ENCODE results near the gene BRD3OS.

- TF ChIP-seq, protein P1, sequence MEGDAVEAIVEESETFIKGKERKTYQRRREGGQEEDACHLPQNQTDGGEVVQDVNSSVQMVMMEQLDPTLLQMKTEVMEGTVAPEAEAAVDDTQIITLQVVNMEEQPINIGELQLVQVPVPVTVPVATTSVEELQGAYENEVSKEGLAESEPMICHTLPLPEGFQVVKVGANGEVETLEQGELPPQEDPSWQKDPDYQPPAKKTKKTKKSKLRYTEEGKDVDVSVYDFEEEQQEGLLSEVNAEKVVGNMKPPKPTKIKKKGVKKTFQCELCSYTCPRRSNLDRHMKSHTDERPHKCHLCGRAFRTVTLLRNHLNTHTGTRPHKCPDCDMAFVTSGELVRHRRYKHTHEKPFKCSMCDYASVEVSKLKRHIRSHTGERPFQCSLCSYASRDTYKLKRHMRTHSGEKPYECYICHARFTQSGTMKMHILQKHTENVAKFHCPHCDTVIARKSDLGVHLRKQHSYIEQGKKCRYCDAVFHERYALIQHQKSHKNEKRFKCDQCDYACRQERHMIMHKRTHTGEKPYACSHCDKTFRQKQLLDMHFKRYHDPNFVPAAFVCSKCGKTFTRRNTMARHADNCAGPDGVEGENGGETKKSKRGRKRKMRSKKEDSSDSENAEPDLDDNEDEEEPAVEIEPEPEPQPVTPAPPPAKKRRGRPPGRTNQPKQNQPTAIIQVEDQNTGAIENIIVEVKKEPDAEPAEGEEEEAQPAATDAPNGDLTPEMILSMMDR (IDR thresholded peaks at IDR 0.05), result peak; percentile 29; the same call in 1 of the 2 replicates
- TF ChIP-seq USF2 (IDR thresholded peaks at IDR 0.05; ENCODE audit: borderline replicate concordance, low read depth, low read length) (no peak), RAD21 (IDR thresholded peaks at IDR 0.05; ENCODE audit: low read length) (no peak), GATA2 (CRISPR knock-in tag; IDR thresholded peaks at IDR 0.05) (no peak), EZH2phosphoT487 (IDR thresholded peaks at IDR 0.05; ENCODE audit: borderline replicate concordance, low read depth) (no peak), RFX5 (IDR thresholded peaks at IDR 0.05; ENCODE audit: low read length) (no peak), MEF2A (IDR thresholded peaks at IDR 0.05; ENCODE audit: borderline replicate concordance, low read depth) (no peak), CHD2 (IDR thresholded peaks at IDR 0.05; ENCODE audit: low read length, partially characterized antibody) (no peak), POLR2AphosphoS5 (IDR thresholded peaks at IDR 0.05; ENCODE audit: low read depth, low read length) (no peak)
Observed at GRCh38 chr9:134025606-134026541, 593 bp downstream of the BRD3OS start.
